ENCODE data around the gene HOXD4. TPM values are rescaled to one million over a fixed set of nuclear protein-coding genes. Genes with fewer than 3 reads are reported as not detected.

HOXD4 gene
- total and polyA plus RNA-seq, 10 of the 15 experiments (the other 5 are each of a cell fraction or from before 2014, with no cell fraction given), result 0.07 TPM; not detected in 9

GRCh38 chr2:176111309-176111663 lies 40.1 kb upstream of the HOXD4 start:
- RAD21 ChIA-PET (ENCODE audit: unreplicated experiment), result interaction anchor here (0.9 kb wide), 1 partner anchor 1031 kb away, joined by 3 read pairs; no protein-coding TSS in a partner anchor
- Histone ChIP-seq H3K9ac (ENCODE audit: control insufficient read depth, insufficient read depth, low read length) (no peak overlapping the region), H3K27ac (ENCODE audit: control insufficient read depth, insufficient read depth) (no peak overlapping the region), H3K4me1 (ENCODE audit: control insufficient read depth, insufficient read depth, low read length) (no peaks in the 10 kb centered on the region), H4K20me1 (ENCODE audit: control insufficient read depth, insufficient read depth) (no peaks in the 10 kb centered on the region), H3K27me3 (replicated peaks in 1 of 2; ENCODE audit: control insufficient read depth in 2 of 2, insufficient read depth in 2 of 2, low read length in 1 of 2) (peaks cover 15 to 35% of the 10 kb centered on the region in 2 experiments), H3K36me3 (ENCODE audit: control insufficient read depth in 2 of 2, insufficient read depth in 2 of 2, low read length in 1 of 2) (no peaks in the 10 kb centered on the region), H3K79me2 (ENCODE audit: control insufficient read depth, insufficient read depth, low read length) (no peaks in the 10 kb centered on the region), H3K9me3 (replicated peaks; ENCODE audit: control insufficient read depth, insufficient read depth, low read length) (peaks cover 3% of the 10 kb centered on the region; the same call in 1 of the 3 replicates), H3K4me2 (ENCODE audit: control insufficient read depth, insufficient read depth) (no peak overlapping the region), H2AFZ (ENCODE audit: control insufficient read depth, low read depth, low read length) (no peak overlapping the region), H3K4me3 (no peak overlapping the region)
- SMC1A ChIA-PET (ENCODE audit: uncharacterized antibody, unreplicated experiment), result interaction anchor here (1.0 to 2.0 kb wide), 4 partner anchors 15 to 711 kb away, joined by 3 to 7 read pairs (median 4); no protein-coding TSS in a partner anchor
- DNase-seq (ENCODE audit: low read depth, low spot score), result no peak
- BruUV-seq (replicated peaks), result no TSS peak
- WGBS (ENCODE audit: insufficient coverage, insufficient replicate concordance, low lambda C conversion rate, missing lambda C conversion rate), result 18% methylated on average over 16 of the region's 16 CpGs
- POLR2A ChIA-PET, result interaction anchor here (0.9 kb wide), 1 partner anchor 1050 kb away, joined by 3 read pairs; no protein-coding TSS in a partner anchor
- TF ChIP-seq RAD21 (IDR thresholded peaks at IDR 0.05; ENCODE audit: insufficient read depth, low read depth, low read length) (0 out of 2 replicates have a peak, but pooled peaks have one; percentile 24), HDGF (IDR thresholded peaks at IDR 0.05) (no peak), ZBED1 (IDR thresholded peaks at IDR 0.05; ENCODE audit: borderline replicate concordance) (no peak), CTCF (IDR thresholded peaks at IDR 0.05 in 2 of 3, conservative IDR thresholded peaks at IDR 0.05 in 1 of 3; ENCODE audit: control insufficient read depth in 2 of 3, extremely low read depth in 1 of 3, insufficient read depth in 1 of 3, low read depth in 3 of 3, low read length in 3 of 3) (peak; percentile 60 to 79 (median 60); a peak in 5 of 6 replicates), SMC3 (IDR thresholded peaks at IDR 0.05; ENCODE audit: borderline replicate concordance, low read length) (peak; percentile 18; the same call in 1 of the 2 replicates), NR2C1 (IDR thresholded peaks at IDR 0.05) (no peak)
- CTCF ChIA-PET, result interaction anchor here (0.5 to 2.5 kb wide), 18 partner anchors 9 to 1727 kb away, joined by 3 to 12 read pairs (median 4); no protein-coding TSS in a partner anchor
- intact Hi-C loops (cut with micrococcal nuclease; ENCODE audit: unreplicated experiment) (no loop called here), in situ Hi-C loops (cut with MboI) (no loop called here)
- peak; percentile 79 for ATAC-seq
- FAIRE-seq, result no peak
